HK-2 (cell line): ENCODE measurements around the gene GPR137.
A peak's percentile ranks its signal among the peaks of the same experiment; 100 is the strongest.
"Not testable (repeated sequence)": the region's sequence is repeated elsewhere in the genome, so short reads cannot be mapped to it uniquely, and the experiment has no call there.

Experiments used
- DNase-seq: peaks from one replicate; pipeline ENCODE4 v3.0.0-alpha.2; 2018; ENCODE audit not compliant: unreplicated experiment

The GPR137 gene

GRCh38 chr11:64299847-64300648 lies 14.4 kb downstream of the GPR137 start, which contains the start of gene CATSPERZ:
TSS of gene CATSPERZ (plus strand) at chr11:64300358. CDS start at chr11:64300411, 53 bp downstream.
- DNase-seq, result no peak

GRCh38 chr11:64303109-64304031 lies 17.7 kb downstream of the GPR137 start:
- DNase-seq, result no peak

- no peak for DNase-seq
Measured at GRCh38 chr11:64304032-64304315, 18.3 kb downstream of the GPR137 start.

- DNase-seq, result peak; percentile 91
Measured at GRCh38 chr11:64304316-64305072, 18.8 kb downstream of the GPR137 start.

- peak; percentile 97 for DNase-seq
Measured at GRCh38 chr11:64305075-64305690, 19.5 kb downstream of the GPR137 start, which contains the start of gene ESRRA. TSS of gene ESRRA (plus strand) at chr11:64305524. CDS start at chr11:64307180, 1,656 bp downstream.

GRCh38 chr11:64305691-64306562 lies 20.3 kb downstream of the GPR137 start:
- peak; percentile 63 for DNase-seq

GRCh38 chr11:64306563-64306875 lies 20.9 kb downstream of the GPR137 start:
- no peak for DNase-seq

- no peak for DNase-seq
Measured at GRCh38 chr11:64306876-64307622, 21.4 kb downstream of the GPR137 start.

GRCh38 chr11:64307795-64308194 lies 22.1 kb downstream of the GPR137 start:
- not testable (repeated sequence) for DNase-seq

- no peak for DNase-seq
Measured at GRCh38 chr11:64312947-64313346, 27.3 kb downstream of the GPR137 start.

GRCh38 chr11:64313491-64314145 lies 28.0 kb downstream of the GPR137 start:
- DNase-seq, result no peak

- DNase-seq, result no peak
Measured at GRCh38 chr11:64314146-64314804, 28.6 kb downstream of the GPR137 start.

GRCh38 chr11:64314805-64315561 lies 29.3 kb downstream of the GPR137 start:
- DNase-seq, result no peak

- DNase-seq, result not testable (repeated sequence)
Measured at GRCh38 chr11:64315667-64316526, 30.2 kb downstream of the GPR137 start.

GRCh38 chr11:64316672-64317324 lies 31.1 kb downstream of the GPR137 start:
- peak; percentile 56 for DNase-seq

GRCh38 chr11:64317325-64317960 lies 31.8 kb downstream of the GPR137 start, which contains the start of gene TRMT112:
TSS of gene TRMT112 (minus strand) at chr11:64317559. CDS start at chr11:64317526, 33 bp downstream.
- peak; percentile 89 for DNase-seq
